ENCODE measurements around the gene TMEM80.

DNA sequence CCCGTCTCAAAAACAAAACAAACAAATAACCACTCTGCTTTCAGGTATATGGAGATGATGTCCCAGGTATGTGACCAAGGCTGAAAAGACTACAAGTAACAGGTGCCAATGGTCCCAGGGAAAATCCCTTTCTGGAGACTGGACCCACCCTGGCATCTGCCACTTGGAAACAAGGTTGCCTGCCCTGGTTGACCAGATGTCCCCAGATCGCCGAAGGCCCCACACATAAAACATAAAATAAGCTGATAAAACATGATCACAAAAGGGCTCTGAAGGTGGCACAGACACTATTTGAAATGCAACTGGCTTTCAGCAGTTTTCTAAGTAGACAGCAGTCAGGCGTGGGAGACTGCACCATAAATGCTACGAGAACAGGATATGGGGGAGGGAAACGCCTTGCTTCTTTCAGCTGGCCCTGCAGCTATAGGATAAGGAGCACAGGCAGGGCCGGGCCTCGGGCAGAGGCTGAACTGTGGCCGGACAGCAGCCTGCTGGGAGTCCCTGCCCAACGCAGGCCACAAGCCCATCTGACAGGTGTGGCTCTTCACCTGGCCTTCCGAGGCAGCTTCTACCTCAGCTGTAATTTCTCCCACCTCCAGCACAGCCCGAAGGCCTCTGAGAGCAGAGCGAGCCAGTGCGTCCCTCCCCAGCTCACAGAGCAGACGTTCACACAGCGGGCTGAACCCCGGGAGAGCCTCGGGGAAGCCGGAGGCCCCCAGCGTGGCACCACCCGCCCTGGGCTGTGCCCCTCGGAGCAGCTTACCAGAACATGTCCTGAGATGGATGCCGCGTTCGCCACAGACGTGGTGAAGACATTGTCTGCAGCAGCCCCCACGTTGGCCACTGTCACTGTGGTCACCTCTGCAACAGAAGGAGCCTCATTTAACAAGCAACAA lies 4.6 kb upstream of the TMEM80 start:
- TF ChIP-seq ZNF133 (CRISPR knock-in tag; IDR thresholded peaks at IDR 0.05), result no peak
- no peak for TF ChIP-seq NONO (IDR thresholded peaks at IDR 0.05; ENCODE audit: low read depth in 2 of 2, low read length in 1 of 2)
- no peak for TF ChIP-seq HDGF (IDR thresholded peaks at IDR 0.05)
- TF ChIP-seq FOS (IDR thresholded peaks at IDR 0.05; ENCODE audit: extremely low read depth, insufficient read length), result no peak
- TF ChIP-seq SLC30A9 (CRISPR knock-in tag; IDR thresholded peaks at IDR 0.05), result no peak
- TF ChIP-seq JUND (IDR thresholded peaks at IDR 0.05; ENCODE audit: borderline replicate concordance, low read depth, low read length), result 0 out of 2 replicates have a peak, but pooled peaks have one; percentile 18
- no peak for TF ChIP-seq JUND (tag; IDR thresholded peaks at IDR 0.05; ENCODE audit: borderline replicate concordance, low read depth, low read length)
- TF ChIP-seq SAFB (IDR thresholded peaks at IDR 0.05; ENCODE audit: borderline replicate concordance, low read depth, low read length), result no peak
- no peak for TF ChIP-seq POLR2A (conservative IDR thresholded peaks at IDR 0.05)
- peak; percentile 50; the same call in 1 of the 2 replicates for TF ChIP-seq ETV5 (CRISPR knock-in tag; IDR thresholded peaks at IDR 0.05; ENCODE audit: low read depth)
- TF ChIP-seq, protein P1, sequence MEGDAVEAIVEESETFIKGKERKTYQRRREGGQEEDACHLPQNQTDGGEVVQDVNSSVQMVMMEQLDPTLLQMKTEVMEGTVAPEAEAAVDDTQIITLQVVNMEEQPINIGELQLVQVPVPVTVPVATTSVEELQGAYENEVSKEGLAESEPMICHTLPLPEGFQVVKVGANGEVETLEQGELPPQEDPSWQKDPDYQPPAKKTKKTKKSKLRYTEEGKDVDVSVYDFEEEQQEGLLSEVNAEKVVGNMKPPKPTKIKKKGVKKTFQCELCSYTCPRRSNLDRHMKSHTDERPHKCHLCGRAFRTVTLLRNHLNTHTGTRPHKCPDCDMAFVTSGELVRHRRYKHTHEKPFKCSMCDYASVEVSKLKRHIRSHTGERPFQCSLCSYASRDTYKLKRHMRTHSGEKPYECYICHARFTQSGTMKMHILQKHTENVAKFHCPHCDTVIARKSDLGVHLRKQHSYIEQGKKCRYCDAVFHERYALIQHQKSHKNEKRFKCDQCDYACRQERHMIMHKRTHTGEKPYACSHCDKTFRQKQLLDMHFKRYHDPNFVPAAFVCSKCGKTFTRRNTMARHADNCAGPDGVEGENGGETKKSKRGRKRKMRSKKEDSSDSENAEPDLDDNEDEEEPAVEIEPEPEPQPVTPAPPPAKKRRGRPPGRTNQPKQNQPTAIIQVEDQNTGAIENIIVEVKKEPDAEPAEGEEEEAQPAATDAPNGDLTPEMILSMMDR (IDR thresholded peaks at IDR 0.05 in 2 of 3, conservative IDR thresholded peaks at IDR 0.05 in 1 of 3; ENCODE audit: insufficient read depth in 2 of 3, low read depth in 1 of 3, low read length in 3 of 3), result no peak
- no peak for TF ChIP-seq KLF6 (CRISPR knock-in tag; IDR thresholded peaks at IDR 0.05; ENCODE audit: borderline replicate concordance)
- TF ChIP-seq ESRRA (IDR thresholded peaks at IDR 0.05; ENCODE audit: borderline replicate concordance, low read depth), result no peak
- TF ChIP-seq CC2D1A (IDR thresholded peaks at IDR 0.05), result no peak
